ENCODE results near the gene SATB2.
A peak's percentile ranks its signal among the peaks of the same experiment; 100 is the strongest.

SATB2 gene

GRCh38 chr2:199457147-199458008 lies at the start of gene SATB2:
Gene SATB2, minus strand, starts transcription at chr2:199457939. Its CDS starts 1,902 bp downstream, at chr2:199456037.
- peak; percentile 28 for DNase-seq

GRCh38 chr2:199505755-199506403 lies 48.1 kb upstream of the SATB2 start:
- DNase-seq = no peak

- DNase-seq = no peak
These were observed 45.4 kb upstream of the SATB2 start for GRCh38 chr2:199503148-199503547.

GRCh38 chr2:199499005-199499404 lies 41.3 kb upstream of the SATB2 start:
- DNase-seq = no peak

GRCh38 chr2:199495147-199495546 lies 37.4 kb upstream of the SATB2 start:
- no peak for DNase-seq

GRCh38 chr2:199490049-199490448 lies 32.3 kb upstream of the SATB2 start:
- no peak for DNase-seq

GRCh38 chr2:199488772-199489400 lies 31.1 kb upstream of the SATB2 start:
- DNase-seq = no peak

- no peak for DNase-seq
These were observed 28.1 kb upstream of the SATB2 start for GRCh38 chr2:199485732-199486335.

- DNase-seq = no peak
These were observed 27.2 kb upstream of the SATB2 start for GRCh38 chr2:199484927-199485326.

- no peak for DNase-seq
These were observed 23.2 kb upstream of the SATB2 start for GRCh38 chr2:199480966-199481365.

GRCh38 chr2:199477277-199477834 lies 19.6 kb upstream of the SATB2 start:
- DNase-seq = no peak

- no peak for DNase-seq
These were observed 13.8 kb upstream of the SATB2 start for GRCh38 chr2:199471443-199472057.

GRCh38 chr2:199470672-199471442 lies 13.1 kb upstream of the SATB2 start:
- no peak for DNase-seq

GRCh38 chr2:199470361-199470671 lies 12.6 kb upstream of the SATB2 start:
- DNase-seq = no peak

GRCh38 chr2:199469514-199470360 lies 12.0 kb upstream of the SATB2 start:
- peak; percentile 17 for DNase-seq

- peak; percentile 25 for DNase-seq
These were observed 11.1 kb upstream of the SATB2 start for GRCh38 chr2:199468561-199469513.

- no peak for DNase-seq
These were observed 9.5 kb upstream of the SATB2 start for GRCh38 chr2:199467066-199467822.

GRCh38 chr2:199466692-199467065 lies 8.9 kb upstream of the SATB2 start:
- no peak for DNase-seq
